K562 (cell line): Measurements from ENCODE around the gene TBC1D12. TPM values are rescaled to one million over a fixed set of nuclear protein-coding genes. Genes with fewer than 3 reads are reported as not detected.

Experiments
- CEBPB ChIP-seq: fragments of 450-650 bp; IDR thresholded peaks from 2 replicates; pipeline ENCODE4 v1.6.1; 2016; ENCODE audit warnings: missing genetic modification characterization, missing compliant biosample characterization
- ERF ChIP-seq: fragments of 450-650 bp; formaldehyde crosslinking; IDR thresholded peaks from 2 replicates; pipeline ENCODE4 v1.4.0; 2020; ENCODE audit warnings: mild to moderate bottlenecking, mixed read lengths
- KAT2B ChIP-seq: IDR thresholded peaks from one replicate; pipeline ENCODE4 v1.6.1; 2012; ENCODE audit warnings: low read depth, mild to moderate bottlenecking, control low read depth, inconsistent platforms, low read length, moderate library complexity
- KDM1A ChIP-seq, 2 experiments: fragments of 450-650 bp; IDR thresholded peaks; 2 replicates each; pipeline ENCODE4 v1.6.1; 2016; ENCODE audit warnings: mild to moderate bottlenecking in 2 of 2
- MAZ ChIP-seq, 2 experiments: fragments of 450-650 bp in 1 of 2; sonication (generic) in 1 of 2; formaldehyde crosslinking; IDR thresholded peaks in 1 of 2; conservative IDR thresholded peaks in 1 of 2; 2 replicates each; pipeline versions ENCODE4 v1.4.0 to v1.5.0; 2020; ENCODE audit warnings: mild to moderate bottlenecking in 1 of 2, missing genetic modification reagents in 1 of 2
- MIER1 ChIP-seq: fragments of 450-650 bp; IDR thresholded peaks from 2 replicates; pipeline ENCODE4 v1.6.1; 2016; ENCODE audit warnings: antibody characterized with exemption, mild to moderate bottlenecking, low read depth
- POLR3G ChIP-seq: IDR thresholded peaks from 2 replicates; pipeline ENCODE4 v1.6.1; 2011; ENCODE audit not compliant: insufficient read length, insufficient replicate concordance; ENCODE audit errors: extremely low read depth
- SNRNP70 ChIP-seq: fragments of 200-400 bp; formaldehyde crosslinking; optimal IDR thresholded peaks from 2 replicates; pipeline ENCODE3; 2017; ENCODE audit warnings: low read depth, low read length
- YY1 ChIP-seq, 3 experiments: IDR thresholded peaks; 2 replicates each; pipeline ENCODE4 v1.6.1; 2011; ENCODE audit warnings: low read length in 2 of 3, mild to moderate bottlenecking in 2 of 3, moderate library complexity in 2 of 3, borderline replicate concordance in 1 of 3, control low read depth in 1 of 3, low read depth in 1 of 3; ENCODE audit not compliant: insufficient read depth in 3 of 3, insufficient replicate concordance in 2 of 3, control insufficient read depth in 1 of 3, insufficient read length in 1 of 3; ENCODE audit errors: extremely low read depth in 1 of 3
- ZNF124 ChIP-seq: sonication (generic); formaldehyde crosslinking; IDR thresholded peaks from 2 replicates; pipeline ENCODE4 v1.8.1; 2022; ENCODE audit warnings: missing genetic modification reagents
- ZNF133 ChIP-seq: fragments of 250-450 bp; sonication (Bioruptor Pico); IDR thresholded peaks from 2 replicates; pipeline ENCODE4 v1.4.0; 2020; ENCODE audit warnings: mild to moderate bottlenecking
- ZNF239 ChIP-seq: fragments of 250-450 bp; sonication (Bioruptor Pico); IDR thresholded peaks from 2 replicates; pipeline ENCODE4 v1.4.0; 2020; ENCODE audit warnings: mild to moderate bottlenecking
- ZNF347 ChIP-seq: fragments of 450-650 bp; formaldehyde crosslinking; IDR thresholded peaks from 2 replicates; pipeline ENCODE4 v1.4.0; 2020; ENCODE audit warnings: low read depth, mild to moderate bottlenecking, moderate library complexity
- ZZZ3 ChIP-seq: fragments of 450-650 bp; IDR thresholded peaks from 2 replicates; pipeline ENCODE4 v1.6.1; 2016; ENCODE audit warnings: antibody characterized with exemption, mild to moderate bottlenecking, moderate library complexity
- polyA plus RNA-seq, 8 experiments: library from polyadenylated mRNA; depleted of rRNA in 4 of 8; stranded (reverse) in 5 of 8; unstranded in 3 of 8; fragments of >200 nt; fragmentation: Nextera tagmentation in 2 of 8; fragmentation: Illumina TruSeq in 1 of 8; extraction: Ambion mirVana in 2 of 8; extraction: Trizol in 1 of 8; gene quantifications; 2 replicates each; pipeline versions ENCODE4 v1.2.1 to v1.2.3, GENCODE V29; 2011 to 2014; ENCODE audit warnings: inconsistent platforms in 1 of 8, missing spikeins in 1 of 8
- total RNA-seq, 7 experiments: library from RNA; depleted of rRNA in 6 of 7; stranded (reverse); fragments of >200 nt in 6 of 7; fragmentation: Illumina TruSeq in 2 of 7; extraction: Trizol in 2 of 7; gene quantifications; 2 replicates each; pipeline versions ENCODE4 v1.2.1 to v1.2.3, GENCODE V29; 2011 to 2021; ENCODE audit warnings: low replicate concordance in 1 of 7
- TF ChIP-seq, protein P1 (sequence below): fragments of 450-650 bp; IDR thresholded peaks from 2 replicates; pipeline ENCODE4 v1.6.1; 2016; ENCODE audit warnings: mild to moderate bottlenecking
- TF ChIP-seq, protein P2 (sequence below): fragments of 450-650 bp; IDR thresholded peaks from 2 replicates; pipeline ENCODE4 v1.6.1; 2016; ENCODE audit warnings: missing biosample characterization, missing genetic modification characterization
- TF ChIP-seq, protein P3 (sequence below): fragments of 250-450 bp; sonication (Bioruptor Pico); IDR thresholded peaks from 2 replicates; pipeline ENCODE4 v1.5.0; 2021

TBC1D12 gene
- total and polyA plus RNA-seq, 9 of the 15 experiments (the other 6 are each of a cell fraction or from before 2014, with no cell fraction given): 2.1 to 6.7 (median 3.9) TPM

DNA sequence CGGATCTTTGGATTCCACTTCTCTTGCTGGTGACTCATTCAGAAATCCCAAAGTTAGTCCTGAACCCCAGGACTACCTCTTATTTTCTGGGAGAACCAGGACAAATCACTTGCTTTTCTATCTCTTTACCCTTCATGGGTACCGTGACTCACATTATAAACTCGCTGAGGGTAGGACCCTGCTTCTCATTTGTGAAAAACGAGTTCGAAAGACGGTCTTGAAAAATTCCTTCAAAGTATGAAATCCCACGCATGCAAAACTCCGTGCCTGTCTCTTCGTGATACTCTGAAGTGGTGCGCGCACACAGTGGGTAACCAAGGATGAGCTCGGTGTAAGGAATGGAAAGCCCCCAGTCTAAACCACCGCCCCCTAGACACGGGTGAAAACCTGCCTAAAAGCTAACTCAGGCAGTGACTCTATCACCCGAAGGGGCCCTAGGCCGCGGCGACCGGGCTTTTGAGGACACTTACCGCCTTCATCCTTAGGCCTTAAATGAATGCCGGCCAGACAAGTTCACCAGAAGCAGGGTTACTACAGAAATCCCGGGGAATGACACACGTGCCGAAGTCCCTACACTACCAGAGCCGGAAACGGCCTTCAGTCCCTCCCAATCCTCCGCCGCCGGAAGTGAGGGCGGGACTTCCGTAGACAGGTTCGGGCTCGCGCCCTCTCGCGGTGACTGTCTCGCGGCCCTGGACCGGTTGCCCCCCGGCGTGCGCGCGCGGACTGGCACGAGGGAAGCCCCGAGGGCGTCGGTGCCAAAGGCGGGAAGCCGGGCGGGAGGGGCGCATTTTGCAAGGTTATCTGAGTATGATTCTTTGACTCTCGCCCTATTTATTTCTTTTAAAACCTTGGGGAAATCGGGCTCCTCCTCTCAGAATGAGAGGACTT is 39.7 kb upstream of the TBC1D12 start, which contains the start of gene NOC3L (continued):
- TF ChIP-seq ZNF347 (CRISPR knock-in tag) (no peak), ZNF133 (CRISPR knock-in tag) (no peak), ZNF239 (CRISPR knock-in tag) (no peak), KDM1A (IDR thresholded peaks at IDR 0.05) (no peak), KAT2B (no peak), POLR3G (no peak), SNRNP70 (no peak), YY1 (IDR thresholded peaks at IDR 0.05; ENCODE audit: borderline replicate concordance in 1 of 3, control insufficient read depth in 1 of 3, extremely low read depth in 1 of 3, insufficient read depth in 3 of 3, insufficient read length in 1 of 3, insufficient replicate concordance in 2 of 3, low read depth in 1 of 3, low read length in 2 of 3) (peak in 1 of 3 experiments; percentile 11), CEBPB (tag) (no peak), ZNF124 (CRISPR knock-in tag) (no peak), MAZ (CRISPR knock-in tag; conservative IDR thresholded peaks at IDR 0.05 in 1 of 2, IDR thresholded peaks at IDR 0.05 in 1 of 2) (peak; percentile 61 to 76; a peak in 3 of 4 replicates), ERF (CRISPR knock-in tag) (no peak), MIER1 (no peak), ZZZ3 (no peak)
- TF ChIP-seq, protein P1, sequence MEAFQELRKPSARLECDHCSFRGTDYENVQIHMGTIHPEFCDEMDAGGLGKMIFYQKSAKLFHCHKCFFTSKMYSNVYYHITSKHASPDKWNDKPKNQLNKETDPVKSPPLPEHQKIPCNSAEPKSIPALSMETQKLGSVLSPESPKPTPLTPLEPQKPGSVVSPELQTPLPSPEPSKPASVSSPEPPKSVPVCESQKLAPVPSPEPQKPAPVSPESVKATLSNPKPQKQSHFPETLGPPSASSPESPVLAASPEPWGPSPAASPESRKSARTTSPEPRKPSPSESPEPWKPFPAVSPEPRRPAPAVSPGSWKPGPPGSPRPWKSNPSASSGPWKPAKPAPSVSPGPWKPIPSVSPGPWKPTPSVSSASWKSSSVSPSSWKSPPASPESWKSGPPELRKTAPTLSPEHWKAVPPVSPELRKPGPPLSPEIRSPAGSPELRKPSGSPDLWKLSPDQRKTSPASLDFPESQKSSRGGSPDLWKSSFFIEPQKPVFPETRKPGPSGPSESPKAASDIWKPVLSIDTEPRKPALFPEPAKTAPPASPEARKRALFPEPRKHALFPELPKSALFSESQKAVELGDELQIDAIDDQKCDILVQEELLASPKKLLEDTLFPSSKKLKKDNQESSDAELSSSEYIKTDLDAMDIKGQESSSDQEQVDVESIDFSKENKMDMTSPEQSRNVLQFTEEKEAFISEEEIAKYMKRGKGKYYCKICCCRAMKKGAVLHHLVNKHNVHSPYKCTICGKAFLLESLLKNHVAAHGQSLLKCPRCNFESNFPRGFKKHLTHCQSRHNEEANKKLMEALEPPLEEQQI: peak; percentile 63; the same call in 1 of the 2 replicates
- TF ChIP-seq, protein P2, sequence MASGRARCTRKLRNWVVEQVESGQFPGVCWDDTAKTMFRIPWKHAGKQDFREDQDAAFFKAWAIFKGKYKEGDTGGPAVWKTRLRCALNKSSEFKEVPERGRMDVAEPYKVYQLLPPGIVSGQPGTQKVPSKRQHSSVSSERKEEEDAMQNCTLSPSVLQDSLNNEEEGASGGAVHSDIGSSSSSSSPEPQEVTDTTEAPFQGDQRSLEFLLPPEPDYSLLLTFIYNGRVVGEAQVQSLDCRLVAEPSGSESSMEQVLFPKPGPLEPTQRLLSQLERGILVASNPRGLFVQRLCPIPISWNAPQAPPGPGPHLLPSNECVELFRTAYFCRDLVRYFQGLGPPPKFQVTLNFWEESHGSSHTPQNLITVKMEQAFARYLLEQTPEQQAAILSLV (tag): no peak
- TF ChIP-seq, protein P3, sequence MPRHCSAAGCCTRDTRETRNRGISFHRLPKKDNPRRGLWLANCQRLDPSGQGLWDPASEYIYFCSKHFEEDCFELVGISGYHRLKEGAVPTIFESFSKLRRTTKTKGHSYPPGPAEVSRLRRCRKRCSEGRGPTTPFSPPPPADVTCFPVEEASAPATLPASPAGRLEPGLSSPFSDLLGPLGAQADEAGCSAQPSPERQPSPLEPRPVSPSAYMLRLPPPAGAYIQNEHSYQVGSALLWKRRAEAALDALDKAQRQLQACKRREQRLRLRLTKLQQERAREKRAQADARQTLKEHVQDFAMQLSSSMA (CRISPR knock-in tag): no peak
